ENCODE measurements around the gene SERPINA4.

- no peak for TF ChIP-seq CTCF (IDR thresholded peaks at IDR 0.05)
- no peak for TF ChIP-seq EZH2 (IDR thresholded peaks at IDR 0.05)
Measured at GRCh38 chr14:94612580-94613554, 51.6 kb downstream of the SERPINA4 start.

Data from neural progenitor cell (in vitro differentiated cells).